Measurements from ENCODE around the gene APH1B.

GRCh38 chr15:63352808-63353207 lies 75.4 kb downstream of the APH1B start:
- TF ChIP-seq KLF17 (tag by site-specific recombination; IDR thresholded peaks at IDR 0.05) (no peak), CTCF (tag by site-specific recombination; IDR thresholded peaks at IDR 0.05) (no peak), ZNF121 (tag by site-specific recombination; IDR thresholded peaks at IDR 0.05) (no peak), ZNF513 (tag by site-specific recombination; IDR thresholded peaks at IDR 0.05) (no peak), ZNF274 (IDR thresholded peaks at IDR 0.05; ENCODE audit: low read length) (no peak), ZNF274 (tag by site-specific recombination; IDR thresholded peaks at IDR 0.05; ENCODE audit: borderline replicate concordance) (no peak), ZNF521 (tag by site-specific recombination; IDR thresholded peaks at IDR 0.05) (no peak)
